ENCODE data around the gene TWF2. TPM values are rescaled to one million over a fixed set of nuclear protein-coding genes. Genes with fewer than 3 reads are reported as not detected.

The TWF2 gene
- total RNA-seq, 3 donors from 2014 or later (not counting 1 experiment from before 2014, with no cell fraction given): 49.2 to 76.6 (median 52.0) TPM

GRCh38 chr3:52190294-52191074 is 48.5 kb downstream of the TWF2 start:
- Mint-ChIP-seq H3K9me3 (no peaks in the 10 kb centered on the region), H3K27ac (no peak overlapping the region), H3K27me3 (ENCODE audit: low read depth in 2 of 2) (no peaks in the 10 kb centered on the region), H3K36me3 (no peaks in the 10 kb centered on the region), H3K4me1 (no peaks in the 10 kb centered on the region), H3K4me3 (no peak overlapping the region)
- Histone ChIP-seq H3K9me3 (ENCODE audit: control insufficient read depth, insufficient read depth, low read length) (no peaks in the 10 kb centered on the region), H3K4me1 (ENCODE audit: control insufficient read depth, insufficient read depth, low read length) (no peaks in the 10 kb centered on the region), H3K27ac (ENCODE audit: low read length) (no peak overlapping the region), H3K36me3 (ENCODE audit: control insufficient read depth, insufficient read depth, low read length) (no peaks in the 10 kb centered on the region), H3K4me3 (ENCODE audit: low read length) (no peak overlapping the region), H3K27me3 (ENCODE audit: control insufficient read depth, insufficient read depth, low read length) (no peaks in the 10 kb centered on the region)
- intact Hi-C loops (cut with micrococcal nuclease): no loop called here
- DNase-seq (no peak), ATAC-seq (no peak)
- TF ChIP-seq, protein P1, sequence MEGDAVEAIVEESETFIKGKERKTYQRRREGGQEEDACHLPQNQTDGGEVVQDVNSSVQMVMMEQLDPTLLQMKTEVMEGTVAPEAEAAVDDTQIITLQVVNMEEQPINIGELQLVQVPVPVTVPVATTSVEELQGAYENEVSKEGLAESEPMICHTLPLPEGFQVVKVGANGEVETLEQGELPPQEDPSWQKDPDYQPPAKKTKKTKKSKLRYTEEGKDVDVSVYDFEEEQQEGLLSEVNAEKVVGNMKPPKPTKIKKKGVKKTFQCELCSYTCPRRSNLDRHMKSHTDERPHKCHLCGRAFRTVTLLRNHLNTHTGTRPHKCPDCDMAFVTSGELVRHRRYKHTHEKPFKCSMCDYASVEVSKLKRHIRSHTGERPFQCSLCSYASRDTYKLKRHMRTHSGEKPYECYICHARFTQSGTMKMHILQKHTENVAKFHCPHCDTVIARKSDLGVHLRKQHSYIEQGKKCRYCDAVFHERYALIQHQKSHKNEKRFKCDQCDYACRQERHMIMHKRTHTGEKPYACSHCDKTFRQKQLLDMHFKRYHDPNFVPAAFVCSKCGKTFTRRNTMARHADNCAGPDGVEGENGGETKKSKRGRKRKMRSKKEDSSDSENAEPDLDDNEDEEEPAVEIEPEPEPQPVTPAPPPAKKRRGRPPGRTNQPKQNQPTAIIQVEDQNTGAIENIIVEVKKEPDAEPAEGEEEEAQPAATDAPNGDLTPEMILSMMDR (IDR thresholded peaks at IDR 0.05): no peak
- 93% methylated on average over 9 of the region's 9 CpGs for WGBS (ENCODE audit: insufficient coverage)

DNA sequence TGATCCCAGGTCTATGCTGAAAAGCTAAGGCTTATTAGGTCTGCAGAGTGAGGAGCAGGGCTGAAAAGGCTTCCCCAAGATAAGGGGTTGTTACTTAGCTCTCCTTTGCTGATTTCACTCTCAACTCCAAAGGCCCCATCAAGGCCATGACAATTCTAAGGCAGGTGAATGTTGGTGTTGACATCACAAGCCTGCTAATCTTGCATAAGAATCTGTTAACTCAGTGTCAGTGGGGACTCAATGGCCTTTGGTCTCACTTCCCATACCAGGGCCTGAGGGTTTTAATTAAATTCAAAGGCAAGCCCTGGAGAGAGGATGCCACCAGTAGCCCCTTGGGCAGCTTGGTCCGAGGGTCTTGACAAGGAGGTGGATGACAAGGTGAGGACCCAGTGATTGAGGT is 50.4 kb downstream of the TWF2 start:
- Histone ChIP-seq H3K27me3 (ENCODE audit: control insufficient read depth, insufficient read depth, low read length) (no peaks in the 10 kb centered on the region), H3K4me3 (ENCODE audit: low read length) (no peak overlapping the region), H3K9me3 (ENCODE audit: control insufficient read depth, insufficient read depth, low read length) (no peaks in the 10 kb centered on the region), H3K36me3 (ENCODE audit: control insufficient read depth, insufficient read depth, low read length) (no peaks in the 10 kb centered on the region), H3K27ac (ENCODE audit: low read length) (no peak overlapping the region), H3K4me1 (ENCODE audit: control insufficient read depth, insufficient read depth, low read length) (peaks cover 10% of the 10 kb centered on the region)
- no peak overlapping the region for H3K27ac Mint-ChIP-seq
- no peaks in the 10 kb centered on the region for H3K27me3 Mint-ChIP-seq (ENCODE audit: low read depth in 2 of 2)
- DNase-seq (no peak), ATAC-seq (no peak)
- 88% methylated on average over 1 of the region's 1 CpG for WGBS (ENCODE audit: insufficient coverage)
- no peaks in the 10 kb centered on the region for H3K36me3 Mint-ChIP-seq
- TF ChIP-seq, protein P1 (IDR thresholded peaks at IDR 0.05): no peak
- H3K9me3 Mint-ChIP-seq: no peaks in the 10 kb centered on the region
- intact Hi-C loops (cut with micrococcal nuclease): no loop called here
- H3K4me3 Mint-ChIP-seq: no peak overlapping the region
- H3K4me1 Mint-ChIP-seq: peaks cover 2 to 6% of the 10 kb centered on the region in 2 donors

- Mint-ChIP-seq H3K4me3 (no peak overlapping the region), H3K4me1 (peaks cover 18 to 22% of the 10 kb centered on the region in 2 donors), H3K27ac (no peak overlapping the region), H3K36me3 (no peaks in the 10 kb centered on the region), H3K9me3 (no peaks in the 10 kb centered on the region), H3K27me3 (ENCODE audit: low read depth in 2 of 2) (no peaks in the 10 kb centered on the region)
- no peak for DNase-seq
- intact Hi-C loops (cut with micrococcal nuclease): no loop called here
- ATAC-seq: no peak
- Histone ChIP-seq H3K36me3 (ENCODE audit: control insufficient read depth, insufficient read depth, low read length) (no peaks in the 10 kb centered on the region), H3K27ac (ENCODE audit: low read length) (no peak overlapping the region), H3K27me3 (ENCODE audit: control insufficient read depth, insufficient read depth, low read length) (no peaks in the 10 kb centered on the region), H3K9me3 (ENCODE audit: control insufficient read depth, insufficient read depth, low read length) (no peaks in the 10 kb centered on the region), H3K4me1 (ENCODE audit: control insufficient read depth, insufficient read depth, low read length) (peaks cover 28% of the 10 kb centered on the region), H3K4me3 (ENCODE audit: low read length) (no peak overlapping the region)
- whole genome bisulfite sequencing (ENCODE audit: insufficient coverage): 97% methylated on average over 8 of the region's 9 CpGs
- TF ChIP-seq, protein P1 (IDR thresholded peaks at IDR 0.05): no peak
These were observed 52.2 kb downstream of the TWF2 start for GRCh38 chr3:52186729-52187128.

- H3K4me1 Mint-ChIP-seq: peaks cover 24% of the 10 kb centered on the region in 2 donors
- H3K4me1 ChIP-seq (ENCODE audit: control insufficient read depth, insufficient read depth, low read length): peaks cover 32% of the 10 kb centered on the region
- no peaks in the 10 kb centered on the region for H3K36me3 ChIP-seq (ENCODE audit: control insufficient read depth, insufficient read depth, low read length)
These were observed 53.1 kb downstream of the TWF2 start for GRCh38 chr3:52185837-52186236.

More at GRCh38 chr3:52185837-52186236, 53.1 kb downstream of the TWF2 start:
- DNase-seq (no peak), ATAC-seq (peak in 1 of 3 donors; percentile 38)
- H3K9me3 ChIP-seq (ENCODE audit: control insufficient read depth, insufficient read depth, low read length): no peaks in the 10 kb centered on the region
- H3K4me3 ChIP-seq (ENCODE audit: low read length): no peak overlapping the region
- Mint-ChIP-seq H3K27ac (no peak overlapping the region), H3K27me3 (ENCODE audit: low read depth in 2 of 2) (no peaks in the 10 kb centered on the region), H3K9me3 (no peaks in the 10 kb centered on the region), H3K36me3 (no peaks in the 10 kb centered on the region), H3K4me3 (no peak overlapping the region)
- intact Hi-C loops (cut with micrococcal nuclease): no loop called here
- 75% methylated on average over 3 of the region's 3 CpGs for WGBS (ENCODE audit: insufficient coverage)
- TF ChIP-seq, protein P1 (IDR thresholded peaks at IDR 0.05): no peak
- no peaks in the 10 kb centered on the region for H3K27me3 ChIP-seq (ENCODE audit: control insufficient read depth, insufficient read depth, low read length)
- no peak overlapping the region for H3K27ac ChIP-seq (ENCODE audit: low read length)

Data from natural killer cell (primary cell).